Measurements from ENCODE around the gene FRAT2.

FRAT2 gene

GRCh38 chr10:97325754-97326153 lies 8.8 kb downstream of the FRAT2 start:
- no peak for DNase-seq (ENCODE audit: low read depth)

DNA sequence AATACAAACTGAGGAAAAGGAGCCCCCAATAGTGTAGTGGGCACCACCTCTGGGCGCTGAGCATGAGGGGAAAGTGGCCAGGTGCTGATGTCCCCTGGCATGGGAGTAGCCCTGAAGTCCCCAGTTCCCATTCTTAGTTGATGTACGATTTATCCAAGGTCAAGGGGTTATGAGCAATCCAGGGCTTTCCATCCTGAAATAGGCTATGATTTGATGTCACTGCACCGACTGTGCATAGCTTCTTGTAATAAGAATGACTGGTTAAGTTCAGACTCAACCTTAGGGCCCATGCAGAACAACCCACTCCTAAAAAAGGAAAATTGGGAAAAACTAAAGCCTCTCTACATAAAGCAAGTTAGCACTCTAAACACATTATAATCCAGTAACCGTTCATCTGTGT lies 11.0 kb downstream of the FRAT2 start:
- no peak for DNase-seq (ENCODE audit: low read depth)

GRCh38 chr10:97321804-97322190 lies 12.7 kb downstream of the FRAT2 start:
- DNase-seq (ENCODE audit: low read depth), result no peak

GRCh38 chr10:97321032-97321803 lies 13.3 kb downstream of the FRAT2 start:
- DNase-seq (ENCODE audit: low read depth), result no peak

- DNase-seq (ENCODE audit: low read depth), result no peak
Observed at GRCh38 chr10:97320480-97321031, 14.0 kb downstream of the FRAT2 start.

DNA sequence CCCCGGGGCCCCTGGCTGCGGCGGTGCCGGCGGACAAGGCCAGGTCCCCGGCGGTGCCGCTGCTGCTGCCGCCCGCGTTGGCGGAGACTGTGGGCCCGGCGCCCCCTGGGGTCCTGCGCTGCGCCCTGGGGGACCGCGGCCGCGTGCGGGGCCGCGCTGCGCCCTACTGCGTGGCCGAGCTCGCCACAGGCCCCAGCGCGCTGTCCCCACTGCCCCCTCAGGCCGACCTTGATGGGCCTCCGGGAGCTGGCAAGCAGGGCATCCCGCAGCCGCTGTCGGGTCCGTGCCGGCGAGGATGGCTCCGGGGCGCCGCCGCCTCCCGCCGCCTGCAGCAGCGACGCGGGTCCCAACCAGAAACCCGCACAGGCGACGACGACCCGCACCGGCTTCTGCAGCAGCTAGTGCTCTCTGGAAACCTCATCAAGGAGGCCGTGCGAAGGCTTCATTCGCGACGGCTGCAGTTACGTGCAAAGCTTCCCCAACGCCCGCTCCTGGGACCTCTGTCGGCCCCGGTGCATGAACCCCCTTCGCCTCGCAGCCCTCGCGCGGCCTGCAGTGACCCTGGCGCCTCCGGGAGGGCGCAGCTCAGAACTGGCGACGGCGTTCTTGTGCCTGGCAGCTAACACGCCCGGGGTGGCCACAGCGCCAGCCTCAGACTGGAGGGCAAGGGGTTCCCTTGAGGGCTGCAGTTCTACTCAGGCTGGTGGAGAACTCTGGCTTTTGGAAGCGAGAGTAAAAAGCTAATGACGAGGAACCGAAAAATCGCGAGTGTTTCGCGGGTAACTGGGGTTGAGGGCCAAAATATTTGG lies 14.7 kb downstream of the FRAT2 start:
- DNase-seq (ENCODE audit: low read depth), result no peak

GRCh38 chr10:97318772-97319651 lies 15.5 kb downstream of the FRAT2 start, which contains the start of gene FRAT1:
TSS of gene FRAT1 (plus strand) at chr10:97319271. CDS start at chr10:97319454, 183 bp downstream.
- DNase-seq (ENCODE audit: low read depth), result peak; percentile 63

- no peak for DNase-seq (ENCODE audit: low read depth)
Observed at GRCh38 chr10:97314671-97315070, 19.9 kb downstream of the FRAT2 start.

DNA sequence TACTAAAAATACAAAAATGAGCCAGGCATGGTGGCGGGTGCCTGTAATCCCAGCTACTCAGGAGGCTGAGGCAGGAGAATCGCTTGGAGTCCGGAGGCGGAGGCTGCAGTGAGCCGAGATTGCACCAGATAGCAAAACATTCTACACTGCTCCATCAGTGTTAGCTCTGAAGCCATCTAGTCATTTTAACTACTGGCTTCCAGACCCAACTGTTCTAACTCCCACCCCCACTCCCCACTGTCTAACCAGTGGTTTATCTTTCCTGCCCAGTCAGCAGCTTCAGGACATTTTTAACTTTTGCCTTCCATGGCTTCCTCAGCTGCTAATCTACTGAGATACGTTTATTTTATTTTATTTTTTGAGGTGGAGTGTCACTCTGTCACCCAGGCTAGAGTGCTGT lies 21.6 kb downstream of the FRAT2 start:
- no peak for DNase-seq (ENCODE audit: low read depth)

GRCh38 chr10:97311111-97311626 lies 23.4 kb downstream of the FRAT2 start:
- no peak for DNase-seq (ENCODE audit: low read depth)

- DNase-seq (ENCODE audit: low read depth), result no peak
Observed at GRCh38 chr10:97307866-97308780, 26.4 kb downstream of the FRAT2 start.

DNA sequence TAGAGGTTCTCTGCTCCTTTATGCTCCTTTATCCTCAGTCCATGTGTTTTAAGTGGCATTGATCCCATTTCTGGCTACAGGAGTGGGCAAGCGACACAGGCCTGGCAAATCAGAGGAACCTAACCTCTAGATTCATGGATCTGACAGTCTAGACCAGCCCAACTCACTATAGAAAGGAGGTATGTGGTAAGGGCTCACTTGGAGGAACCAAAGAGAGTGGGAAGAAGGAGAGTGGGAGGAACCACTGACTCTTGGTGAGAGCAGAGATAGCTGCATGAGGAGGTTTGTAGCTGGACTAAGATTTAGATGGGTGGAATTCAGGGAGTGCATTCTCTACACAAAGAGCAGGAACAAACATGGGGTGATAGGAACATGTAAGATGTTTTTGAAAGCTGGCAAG lies 27.1 kb downstream of the FRAT2 start:
- DNase-seq (ENCODE audit: low read depth), result no peak

DNA sequence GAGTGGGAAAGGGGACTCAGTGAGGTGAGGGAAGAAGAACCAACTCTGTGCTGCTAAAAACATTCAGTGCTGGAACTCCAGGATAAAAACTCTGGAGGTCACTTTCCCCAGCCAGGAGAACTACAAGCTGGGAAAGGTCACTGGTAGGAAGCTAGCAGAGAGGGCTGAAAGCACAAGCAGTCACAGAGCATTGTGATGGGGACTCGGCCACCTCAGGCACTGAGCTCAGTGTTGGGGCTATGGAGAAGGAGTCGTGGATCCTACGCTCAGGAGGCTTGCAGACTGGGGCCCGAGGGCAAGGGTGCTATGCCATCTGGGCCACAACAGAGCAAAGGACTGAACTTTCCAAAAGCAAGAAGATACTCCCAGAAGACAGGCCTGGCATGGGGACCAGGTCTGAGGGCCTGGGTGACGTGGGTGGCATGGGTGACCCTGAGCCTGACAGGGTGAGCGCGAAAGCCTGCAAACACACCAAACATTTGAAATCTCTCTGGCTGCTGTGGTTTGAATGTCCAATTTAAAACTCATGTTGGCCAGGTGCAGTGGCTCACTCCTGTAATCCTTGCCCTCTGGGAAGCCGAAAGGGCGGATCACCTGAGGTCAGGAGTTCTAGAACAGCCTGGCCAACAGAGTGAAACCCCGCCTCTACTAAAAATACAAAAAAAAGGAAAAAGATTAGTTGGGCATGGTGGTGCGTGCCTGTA lies 32.3 kb downstream of the FRAT2 start:
- no peak for DNase-seq (ENCODE audit: low read depth)

DNA sequence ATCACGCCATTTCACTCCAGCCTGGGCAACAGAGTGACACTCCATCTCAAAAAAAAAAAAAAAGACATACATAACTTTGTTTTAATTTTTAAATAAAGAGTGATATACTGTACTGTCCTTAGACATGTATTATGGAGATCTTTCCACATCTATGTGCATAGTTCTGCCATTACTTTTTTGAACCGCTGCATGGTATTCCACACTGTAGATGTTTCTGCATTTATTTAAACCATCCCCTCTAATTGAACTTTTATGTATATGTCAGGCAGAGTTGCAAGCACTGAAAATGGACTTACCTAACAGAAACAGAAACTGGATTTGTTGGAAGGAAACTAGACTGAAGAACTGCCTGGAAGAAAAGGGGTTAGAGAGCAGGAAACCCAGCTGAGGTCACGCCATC lies 33.5 kb downstream of the FRAT2 start:
- no peak for DNase-seq (ENCODE audit: low read depth)

DNA sequence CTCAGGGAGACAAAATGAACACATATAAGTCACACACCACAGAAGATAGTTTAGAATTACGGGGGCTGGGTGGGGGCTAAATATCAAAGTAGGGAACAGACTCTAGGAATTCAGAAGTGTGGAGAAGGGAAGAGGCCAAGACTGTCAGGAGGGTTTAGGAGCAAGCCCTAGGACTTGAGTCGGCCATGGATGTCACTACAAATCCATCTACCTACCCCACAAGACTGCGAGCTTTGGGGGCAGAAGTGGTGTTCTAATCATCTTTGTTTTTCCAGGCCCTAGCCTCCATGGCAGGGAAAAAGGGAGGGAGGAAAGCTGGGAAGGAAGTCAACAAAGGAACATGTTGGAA lies 36.3 kb downstream of the FRAT2 start:
- no peak for DNase-seq (ENCODE audit: low read depth)

- no peak for DNase-seq (ENCODE audit: low read depth)
Observed at GRCh38 chr10:97297556-97298222, 36.8 kb downstream of the FRAT2 start.

GRCh38 chr10:97292862-97293198 lies 41.7 kb downstream of the FRAT2 start:
- no peak for DNase-seq (ENCODE audit: low read depth)

DNA sequence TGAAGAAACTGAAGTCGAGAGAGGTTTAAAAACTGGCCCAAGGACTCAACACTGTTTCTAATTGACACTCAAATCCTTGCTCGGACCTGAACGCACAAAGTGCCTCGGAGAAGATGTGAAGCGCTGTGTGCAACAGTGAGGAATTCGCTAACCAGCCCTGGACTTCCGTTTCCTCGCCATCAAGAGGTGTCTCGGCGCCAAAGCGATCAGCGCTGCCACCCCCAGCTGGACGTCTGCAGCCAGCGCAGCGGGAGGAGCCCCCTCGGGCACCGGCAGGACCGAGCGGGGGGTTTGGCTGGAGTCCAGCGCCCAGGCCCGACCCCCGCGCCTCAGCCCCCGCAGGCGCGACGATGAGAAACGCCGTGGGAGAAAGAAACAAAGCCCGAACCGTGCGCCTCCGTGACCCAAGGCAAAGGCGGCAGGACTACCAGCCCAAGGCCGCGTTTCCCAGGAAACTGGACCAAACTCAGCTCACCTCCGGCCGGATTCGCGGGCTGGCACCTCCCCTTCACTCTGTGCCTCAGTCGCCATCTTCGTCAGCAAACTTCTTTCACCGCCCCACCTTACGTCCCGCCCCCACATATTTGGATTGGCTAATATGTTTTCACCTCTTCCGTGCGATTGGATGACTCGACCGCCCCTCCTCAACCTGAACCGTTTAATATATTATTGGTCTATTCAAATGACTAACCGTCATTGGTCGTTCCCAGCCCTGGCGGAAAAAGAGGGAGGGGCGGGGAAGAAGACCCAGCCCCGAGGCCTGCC lies 42.2 kb downstream of the FRAT2 start, which contains the start of gene ARHGAP19:
ARHGAP19 (minus strand) TSS at position 541 of the 765 bp plus-strand sequence; CDS start at position 531, 10 bp downstream.
- DNase-seq (ENCODE audit: low read depth), result peak; percentile 95

Data from GM04503 (cell line).